ENCODE data around the gene FREM2. TPM values are rescaled to one million over a fixed set of nuclear protein-coding genes. Genes with fewer than 3 reads are reported as not detected.

FREM2 gene
- total RNA-seq, 1 experiment from 2014 or later = 0.05 TPM

- ATAC-seq = no peak
- Histone ChIP-seq H2AFZ (ENCODE audit: low read depth, low read length, poor library complexity, severe bottlenecking) (no peak overlapping the region), H3K27ac (ENCODE audit: low read depth, low read length) (no peak overlapping the region), H3K4me1 (ENCODE audit: control insufficient read depth in 1 of 2, insufficient read depth in 2 of 2, low read length in 2 of 2) (no peaks in the 10 kb centered on the region), H3K9me3 (ENCODE audit: control insufficient read depth in 1 of 2, insufficient read depth in 1 of 2, low read depth in 1 of 2, low read length in 2 of 2) (no peaks in the 10 kb centered on the region), H3K9me2 (ENCODE audit: insufficient read depth) (no peaks in the 10 kb centered on the region), H3K79me2 (ENCODE audit: insufficient read depth, low read length) (no peaks in the 10 kb centered on the region), H3K27me3 (ENCODE audit: insufficient read depth, low read length) (no peaks in the 10 kb centered on the region), H3K36me3 (ENCODE audit: control insufficient read depth in 1 of 2, insufficient read depth in 2 of 2, low read length in 2 of 2) (no peaks in the 10 kb centered on the region), H3K4me3 (replicated peaks in 1 of 2; ENCODE audit: low read depth in 1 of 2, low read length in 2 of 2) (no peak overlapping the region), H4K20me1 (ENCODE audit: insufficient read depth) (no peaks in the 10 kb centered on the region), H3K9ac (ENCODE audit: low read length) (no peak overlapping the region), H3K4me2 (ENCODE audit: low read length) (no peak overlapping the region)
- no peak for DNase-seq (ENCODE audit: low read depth, low spot score)
- CTCF ChIA-PET = no interaction called here
- intact Hi-C loops (cut with micrococcal nuclease) = no loop called here
- POLR2A ChIA-PET = no interaction called here
- no TSS peak for BruUV-seq (replicated peaks)
- RAD21 ChIA-PET (ENCODE audit: low non-redundant PET in 1 of 2, low total read pairs in 2 of 2, uncharacterized antibody in 2 of 2, unreplicated experiment in 2 of 2) = no interaction called here
- no peak for TF ChIP-seq EGR1 (IDR thresholded peaks at IDR 0.05; ENCODE audit: low read depth)
- TF ChIP-seq MAX (IDR thresholded peaks at IDR 0.05) = no peak
- TF ChIP-seq YY1 (IDR thresholded peaks at IDR 0.05; ENCODE audit: extremely low read depth, insufficient replicate concordance, low read depth, low read length) = no peak
- TF ChIP-seq SRF (IDR thresholded peaks at IDR 0.05; ENCODE audit: low read depth) = no peak
- TF ChIP-seq ATF3 (IDR thresholded peaks at IDR 0.05) = no peak
- no peak for TF ChIP-seq POLR2AphosphoS5 (IDR thresholded peaks at IDR 0.05; ENCODE audit: low read depth, low read length)
- no peak for TF ChIP-seq RAD21 (IDR thresholded peaks at IDR 0.05; ENCODE audit: low read depth)
- TF ChIP-seq POLR2A (IDR thresholded peaks at IDR 0.05; ENCODE audit: borderline replicate concordance, extremely low read depth, insufficient read depth, insufficient read length) = no peak
- TF ChIP-seq CBX3 (IDR thresholded peaks at IDR 0.05; ENCODE audit: low read depth) = no peak
- no peak for TF ChIP-seq ZFX (IDR thresholded peaks at IDR 0.05)
- no peak for TF ChIP-seq SIN3A (IDR thresholded peaks at IDR 0.05; ENCODE audit: low read depth)
- no peak for TF ChIP-seq ZNF274 (IDR thresholded peaks at IDR 0.05; ENCODE audit: low read depth, low read length)
- no peak for TF ChIP-seq EZH2phosphoT487 (IDR thresholded peaks at IDR 0.05; ENCODE audit: borderline replicate concordance)
- TF ChIP-seq CEBPB (IDR thresholded peaks at IDR 0.05; ENCODE audit: low read depth) = no peak
- no peak for TF ChIP-seq ZBTB33 (IDR thresholded peaks at IDR 0.05; ENCODE audit: extremely low read depth, insufficient replicate concordance, low read length)
- no peak for TF ChIP-seq SP1 (IDR thresholded peaks at IDR 0.05; ENCODE audit: low read depth)
- TF ChIP-seq JUND (IDR thresholded peaks at IDR 0.05) = no peak
- TF ChIP-seq REST (IDR thresholded peaks at IDR 0.05; ENCODE audit: low read depth) = no peak
These were observed 212.7 kb downstream of the FREM2 start for GRCh38 chr13:38899571-38899970.

Data from HCT116 (cell line).